Measurements from ENCODE around the gene DCHS1. TPM values are rescaled to one million over a fixed set of nuclear protein-coding genes. Genes with fewer than 3 reads are reported as not detected.

DCHS1 gene
- polyA plus RNA-seq, 1 experiment, result 8.7 TPM

- peak overlapping the region; percentile 92 for H3K27ac ChIP-seq (ENCODE audit: low read depth, low read length)
- DNase-seq (ENCODE audit: low read depth, low spot score), result peak; percentile 90
- ChIA-PET POLR2A (interaction anchor here (1.1 to 3.0 kb wide), 3 partner anchors 12 to 76 kb away, joined by 4 to 12 read pairs (median 12); partner anchors contain the start of genes MRPL17 and TPP1), CTCF (interaction anchor here (1.6 to 3.6 kb wide), 4 partner anchors 12 to 227 kb away, joined by 6 to 14 read pairs (median 12); partner anchors contain the start of genes MRPL17 and TPP1)
- peak overlapping the region; percentile 48 for H3K4me3 ChIP-seq (ENCODE audit: low read depth, low read length)
- TF ChIP-seq CTCF (IDR thresholded peaks at IDR 0.05; ENCODE audit: low read depth, low read length), result no peak
- no peaks in the 10 kb centered on the region for H3K27me3 ChIP-seq (ENCODE audit: control insufficient read depth, insufficient read depth, low read length)
- no peaks in the 10 kb centered on the region; the same call in 1 of the 2 replicates for H3K9me3 ChIP-seq (ENCODE audit: control insufficient read depth, insufficient read depth, low read length)
These were observed 49.0 kb downstream of the DCHS1 start for GRCh38 chr11:6606471-6607189.

GRCh38 chr11:6604790-6605189, 50.8 kb downstream of the DCHS1 start:
- ChIA-PET CTCF (interaction anchor here (0.7 to 1.9 kb wide), 9 partner anchors 8 to 242 kb away, joined by 3 to 17 read pairs (median 4); partner anchors contain the start of genes MRPL17 and TPP1), POLR2A (interaction anchor here (0.6 to 1.4 kb wide), 2 partner anchors 79 to 81 kb away, joined by 5 to 6 read pairs; partner anchors contain the start of gene MRPL17)
- H3K27ac ChIP-seq (ENCODE audit: low read depth, low read length), result peak overlapping the region; percentile 89
- TF ChIP-seq CTCF (IDR thresholded peaks at IDR 0.05; ENCODE audit: low read depth, low read length), result no peak
- H3K4me3 ChIP-seq (ENCODE audit: low read depth, low read length), result peak overlapping the region; percentile 99
- no peaks in the 10 kb centered on the region for H3K27me3 ChIP-seq (ENCODE audit: control insufficient read depth, insufficient read depth, low read length)
- DNase-seq (ENCODE audit: low read depth, low spot score), result no peak
- H3K9me3 ChIP-seq (ENCODE audit: control insufficient read depth, insufficient read depth, low read length), result no peaks in the 10 kb centered on the region

DNA sequence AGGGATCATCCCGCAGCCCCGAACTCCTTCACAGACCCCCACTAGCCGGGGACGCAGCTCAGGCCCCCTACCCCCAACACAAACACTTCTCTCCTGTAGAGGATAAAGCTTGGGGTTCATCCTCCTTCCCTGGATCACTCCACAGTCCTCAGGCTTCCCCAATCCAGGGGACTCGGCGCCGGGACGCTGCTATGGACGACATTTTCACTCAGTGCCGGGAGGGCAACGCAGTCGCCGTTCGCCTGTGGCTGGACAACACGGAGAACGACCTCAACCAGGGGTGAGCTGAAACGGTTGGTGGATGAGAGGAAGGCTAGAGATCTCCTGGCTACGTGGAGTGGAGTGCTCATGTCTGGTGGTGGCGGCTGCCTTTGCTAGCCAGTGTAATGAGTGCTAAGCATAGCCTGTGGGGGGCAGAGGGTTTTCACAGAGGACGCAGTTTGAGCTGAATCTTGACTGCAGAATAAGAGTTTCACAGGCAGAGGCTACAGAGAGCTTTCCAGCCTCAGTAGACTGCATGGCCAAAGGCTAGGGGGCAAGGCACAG, 51.5 kb downstream of the DCHS1 start:
- ChIA-PET CTCF (interaction anchor here (0.8 to 1.9 kb wide), 8 partner anchors 8 to 241 kb away, joined by 3 to 17 read pairs (median 4); partner anchors contain the start of genes MRPL17 and TPP1), POLR2A (interaction anchor here (0.6 to 1.4 kb wide), 4 partner anchors 15 to 1290 kb away, joined by 4 to 6 read pairs (median 5); partner anchors contain the start of genes MRPL17 and TPP1)
- no peak for DNase-seq (ENCODE audit: low read depth, low spot score)

GRCh38 chr11:6603287-6604080, 52.1 kb downstream of the DCHS1 start, which contains the start of the genes ILK and RRP8:
TSS of gene ILK (plus strand) at chr11:6603774. CDS start at chr11:6604272, 498 bp downstream.
TSS of gene RRP8 (minus strand) at chr11:6603616. CDS start at chr11:6603502, 114 bp downstream.
- POLR2A ChIA-PET, result interaction anchor here (0.6 to 1.4 kb wide), 9 partner anchors 10 to 1291 kb away, joined by 3 to 9 read pairs (median 5); partner anchors contain the start of genes MRPL17 and TPP1
- TF ChIP-seq CTCF (IDR thresholded peaks at IDR 0.05; ENCODE audit: low read depth, low read length), result peak; percentile 22; the same call in 1 of the 2 replicates
- Histone ChIP-seq H3K27me3 (ENCODE audit: control insufficient read depth, insufficient read depth, low read length) (no peaks in the 10 kb centered on the region), H3K27ac (ENCODE audit: low read depth, low read length) (peak within 1 kb of the TSS; percentile 89), H3K4me3 (ENCODE audit: low read depth, low read length) (peak within 1 kb of the TSS; percentile 99), H3K9me3 (ENCODE audit: control insufficient read depth, insufficient read depth, low read length) (no peaks in the 10 kb centered on the region)
- CTCF ChIA-PET, result interaction anchor here (0.6 to 1.9 kb wide), 13 partner anchors 9 to 224 kb away, joined by 3 to 17 read pairs (median 6); partner anchors contain the start of genes MRPL17, TAF10 and TPP1
- peak; percentile 66 for DNase-seq (ENCODE audit: low read depth, low spot score)

More for the DNA sequence above, 51.5 kb downstream of the DCHS1 start:
- H3K9me3 ChIP-seq (ENCODE audit: control insufficient read depth, insufficient read depth, low read length), result no peaks in the 10 kb centered on the region
- peak overlapping the region; percentile 89 for H3K27ac ChIP-seq (ENCODE audit: low read depth, low read length)
- peak overlapping the region; percentile 99 for H3K4me3 ChIP-seq (ENCODE audit: low read depth, low read length)
- H3K27me3 ChIP-seq (ENCODE audit: control insufficient read depth, insufficient read depth, low read length), result no peaks in the 10 kb centered on the region
- peak; percentile 35 for TF ChIP-seq CTCF (IDR thresholded peaks at IDR 0.05; ENCODE audit: low read depth, low read length)

All from AG04450 (cell line).